Right cardiac atrium (tissue), 5 donors: ENCODE measurements around the gene DYNC2LI1. TPM values are rescaled to one million over a fixed set of nuclear protein-coding genes. Genes with fewer than 3 reads are reported as not detected.

Experiments
- ATAC-seq, 2 donors: fragments of 200-7000 bp; cut with Tn5 transposase; one replicate each; pipeline versions ENCODE4 v1.8.0 to v1.9.1; 2020; ENCODE audit warnings: moderate library complexity in 2 of 2, mild to moderate bottlenecking in 1 of 2
- DNase-seq, 3 donors: peaks; one replicate each; pipeline ENCODE4 v3.0.0-alpha.2; 2020
- H3K27ac ChIP-seq: one replicate; pipeline ENCODE4 v1.5.1; 2013; ENCODE audit warnings: mild to moderate bottlenecking, low read length, control low read depth, moderate library complexity
- H3K27me3 ChIP-seq: one replicate; pipeline ENCODE4 v1.6.1; 2013; ENCODE audit not compliant: control insufficient read depth, insufficient read depth
- H3K4me1 ChIP-seq: one replicate; pipeline ENCODE4 v1.6.1; 2013; ENCODE audit warnings: low read length; ENCODE audit not compliant: control insufficient read depth, insufficient read depth
- H3K4me3 ChIP-seq: one replicate; pipeline ENCODE4 v1.5.1; 2013; ENCODE audit warnings: low read length, control low read depth
- H3K9me3 ChIP-seq: one replicate; pipeline ENCODE4 v1.6.1; 2013; ENCODE audit warnings: low read length; ENCODE audit not compliant: control insufficient read depth
- WGBS: extraction: QIAGEN DNeasy Blood & Tissue Kit; methylation state at CpG from one replicate; pipeline ENCODE4 v1.1.7; 2013; 5-methylcytosine and 5-hydroxymethylcytosine counted together
- intact Hi-C, 4 donors: fragments of 100-400 bp; cut with DNase I; formaldehyde crosslinking; loops; one replicate each; pipeline versions ENCODE4 v1.11.0 to v1.14.0; 2022 to 2023
- polyA plus RNA-seq: library from polyadenylated mRNA; stranded (reverse); fragments of 200-250 nt; gene quantifications from one replicate; pipeline ENCODE4 v1.2.3, GENCODE V29; 2013
- total RNA-seq, 4 donors: library from RNA; stranded (reverse); fragmentation: NEBNext Ultra II Directional; extraction: Animal tissue kit (Norgen Biotek cat#: 25700); gene quantifications; one replicate each; pipeline ENCODE4 v1.2.1, GENCODE V29; 2021
- donor health status: healthy with polysubstance abuse.
- donor health status: DM: no; HTN: yes; CAD: no.
- donor health status: DM: no; HTN: no; CAD: no.
- donor health status: DM: no; HTN: yes; CAD: no; lungs with severe emphysema.
- donor health status: DM: yes; HTN: yes; CAD: no.

DYNC2LI1 gene
- total and polyA plus RNA-seq, 5 donors: 5.7 to 18.2 (median 13.3) TPM

DNA sequence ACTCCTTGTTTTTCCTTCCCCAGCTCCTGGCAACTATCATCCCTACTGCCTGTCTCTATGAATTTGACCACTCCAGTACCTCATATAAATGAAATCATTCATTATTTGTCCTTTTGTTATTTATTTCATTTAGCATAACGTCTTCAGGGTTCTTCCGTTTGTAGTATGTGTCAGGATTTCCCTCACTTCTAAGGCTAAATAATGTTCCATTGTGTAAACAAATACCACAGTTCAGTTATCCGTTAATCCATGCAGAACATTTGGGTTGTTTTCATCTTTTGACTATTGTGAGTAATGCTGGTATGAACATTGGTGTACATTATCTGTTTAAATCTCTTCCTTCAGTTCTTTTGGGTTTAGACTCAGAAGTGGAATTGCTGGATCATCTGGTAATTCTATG, 18.8 kb downstream of the DYNC2LI1 start:
- DNase-seq: no peak
- Histone ChIP-seq H3K27ac (no peak overlapping the region), H3K4me1 (no peaks in the 10 kb centered on the region), H3K4me3 (no peak overlapping the region), H3K27me3 (no peaks in the 10 kb centered on the region), H3K9me3 (no peaks in the 10 kb centered on the region)
- 86% methylated on average over 3 of the region's 3 CpGs for WGBS
- no peak for ATAC-seq
- intact Hi-C loops: no loop called here

DNA sequence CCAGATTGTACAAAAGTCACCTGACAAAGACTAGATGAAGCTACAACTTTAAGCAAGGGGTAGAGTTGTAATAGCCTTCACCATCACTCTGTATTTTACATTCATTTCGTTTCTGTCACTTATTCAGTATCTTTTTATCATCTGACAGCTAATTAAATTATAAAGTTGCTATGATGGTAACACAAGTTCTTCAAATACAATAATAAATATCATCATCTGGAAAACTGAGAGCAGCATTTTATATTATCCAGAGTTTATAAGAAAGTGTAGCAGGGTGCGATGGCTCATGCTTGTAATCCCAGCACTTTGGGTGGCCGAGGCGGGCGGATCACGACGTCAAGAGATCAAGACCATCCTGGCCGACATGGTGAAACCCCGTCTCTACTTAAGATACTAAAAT, 21.1 kb downstream of the DYNC2LI1 start:
- DNase-seq (no peak), ATAC-seq (no peak)
- no peaks in the 10 kb centered on the region for H3K9me3 ChIP-seq
- intact Hi-C loops: no loop called here
- WGBS: 94% methylated on average over 9 of the region's 9 CpGs
- no peaks in the 10 kb centered on the region for H3K4me1 ChIP-seq
- H3K27ac ChIP-seq: no peak overlapping the region
- H3K27me3 ChIP-seq: no peaks in the 10 kb centered on the region
- no peak overlapping the region for H3K4me3 ChIP-seq

DNA sequence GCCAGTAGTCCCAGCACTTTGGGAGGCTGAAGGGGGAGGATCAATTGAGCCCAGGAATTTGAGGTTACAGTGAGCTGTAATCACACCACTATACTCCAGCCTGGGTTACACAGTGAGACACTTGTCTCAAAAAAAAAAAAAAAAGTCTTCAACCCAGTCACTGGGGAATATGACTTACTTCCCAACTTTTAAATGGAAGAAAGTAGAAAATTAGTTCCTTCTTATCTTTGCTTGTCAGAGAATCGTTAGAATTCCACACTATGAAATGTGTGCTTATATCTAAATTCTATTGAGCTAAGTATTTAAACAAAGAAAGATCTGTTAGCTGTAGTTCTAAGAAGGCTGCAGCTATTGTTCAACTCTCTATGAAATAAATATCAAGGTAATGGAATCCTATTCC, 22.4 kb downstream of the DYNC2LI1 start:
- Histone ChIP-seq H3K4me3 (no peak overlapping the region), H3K9me3 (no peaks in the 10 kb centered on the region), H3K4me1 (no peaks in the 10 kb centered on the region), H3K27me3 (no peaks in the 10 kb centered on the region), H3K27ac (no peak overlapping the region)
- DNase-seq (no peak), ATAC-seq (no peak)
- WGBS: 38% methylated on average over 1 of the region's 1 CpG
- intact Hi-C loops: no loop called here

DNA sequence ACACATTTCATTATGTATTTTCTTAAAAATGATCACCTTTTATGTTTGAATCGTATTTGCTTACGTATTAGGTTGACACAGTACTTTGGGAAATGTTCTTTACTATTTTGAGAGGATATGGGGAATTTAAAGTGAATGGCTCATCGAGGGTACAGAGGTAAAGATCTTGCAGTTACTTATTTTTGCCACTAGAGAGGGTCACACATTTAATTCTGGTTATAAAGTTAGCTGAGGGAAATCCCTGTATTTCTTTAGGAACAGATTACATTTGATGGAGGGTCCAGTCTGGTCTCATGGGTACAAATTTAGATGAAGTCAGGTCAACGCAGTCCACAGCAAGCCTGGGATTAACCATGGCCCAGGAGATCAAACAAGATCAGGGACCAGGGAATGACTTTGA, 24.5 kb downstream of the DYNC2LI1 start:
- ATAC-seq: no peak
- 74% methylated on average over 4 of the region's 4 CpGs for WGBS
- DNase-seq: no peak
- H3K4me3 ChIP-seq: no peak overlapping the region
- H3K4me1 ChIP-seq: no peaks in the 10 kb centered on the region
- no peaks in the 10 kb centered on the region for H3K9me3 ChIP-seq
- intact Hi-C loops: no loop called here
- no peaks in the 10 kb centered on the region for H3K27me3 ChIP-seq
- H3K27ac ChIP-seq: no peak overlapping the region

DNA sequence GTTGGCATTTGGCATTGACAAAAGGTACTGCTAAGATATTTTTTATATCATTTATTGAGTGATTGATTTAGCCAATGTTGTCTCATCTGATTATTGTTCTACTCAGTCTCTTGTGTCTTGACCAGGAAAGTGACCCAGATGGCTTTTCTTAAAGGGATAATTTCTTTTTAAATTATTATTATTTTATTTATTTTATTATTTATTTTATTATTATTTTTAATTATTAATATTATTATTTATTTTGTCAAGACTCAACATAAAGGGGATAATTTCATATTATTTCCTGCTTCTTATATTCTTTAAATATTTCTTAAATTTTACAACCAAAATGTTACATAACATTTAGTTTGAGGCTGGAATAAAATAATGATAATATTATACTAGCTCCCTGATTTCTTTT, 27.1 kb downstream of the DYNC2LI1 start:
- intact Hi-C loops: no loop called here
- no peak for ATAC-seq
- no peaks in the 10 kb centered on the region for H3K9me3 ChIP-seq
- no peaks in the 10 kb centered on the region for H3K27me3 ChIP-seq
- no peak overlapping the region for H3K4me3 ChIP-seq
- DNase-seq: no peak
- no peaks in the 10 kb centered on the region for H3K4me1 ChIP-seq
- H3K27ac ChIP-seq: no peak overlapping the region

DNA sequence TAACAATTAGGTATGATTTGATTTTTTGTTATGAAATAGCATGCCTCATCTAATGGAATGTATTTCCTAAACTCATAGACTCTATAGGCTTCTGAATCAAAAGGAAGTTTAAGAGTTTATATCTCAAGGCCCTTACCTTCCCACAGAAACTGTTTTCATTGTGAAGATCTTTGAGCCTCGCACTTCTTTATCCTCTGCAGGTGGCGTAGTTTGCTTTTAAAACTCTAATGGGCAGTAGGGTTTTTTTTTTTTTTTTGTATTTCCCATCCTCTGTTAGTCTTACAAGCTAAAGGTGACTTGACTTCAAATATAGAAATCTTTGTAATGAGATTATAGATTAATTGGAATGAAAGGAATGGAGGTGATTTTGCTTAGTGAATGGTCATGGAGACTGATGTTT, 28.3 kb downstream of the DYNC2LI1 start:
- Histone ChIP-seq H3K9me3 (no peaks in the 10 kb centered on the region), H3K4me1 (no peaks in the 10 kb centered on the region), H3K27ac (no peak overlapping the region), H3K27me3 (no peaks in the 10 kb centered on the region), H3K4me3 (no peak overlapping the region)
- no peak for DNase-seq
- no peak for ATAC-seq
- 97% methylated on average over 2 of the region's 2 CpGs for WGBS
- intact Hi-C loops: no loop called here

DNA sequence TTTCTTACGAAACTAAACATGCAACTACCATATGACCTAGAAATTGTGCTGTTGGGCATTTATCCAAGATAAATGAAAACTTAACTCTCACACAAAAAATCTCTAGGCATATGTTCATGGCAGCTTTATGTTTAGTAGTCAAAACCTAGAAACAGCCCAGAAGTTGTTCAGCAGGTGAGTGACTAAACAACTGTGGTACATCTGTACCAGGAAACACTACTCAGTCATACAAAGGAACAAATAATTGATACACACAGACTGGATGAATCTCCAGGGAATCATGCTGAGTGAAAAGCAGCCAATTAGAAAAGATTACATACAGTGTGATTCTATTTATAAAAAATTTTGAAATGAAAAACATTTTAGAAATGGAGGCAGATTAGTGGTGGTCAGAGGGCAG, 29.3 kb downstream of the DYNC2LI1 start:
- DNase-seq: no peak

DNA sequence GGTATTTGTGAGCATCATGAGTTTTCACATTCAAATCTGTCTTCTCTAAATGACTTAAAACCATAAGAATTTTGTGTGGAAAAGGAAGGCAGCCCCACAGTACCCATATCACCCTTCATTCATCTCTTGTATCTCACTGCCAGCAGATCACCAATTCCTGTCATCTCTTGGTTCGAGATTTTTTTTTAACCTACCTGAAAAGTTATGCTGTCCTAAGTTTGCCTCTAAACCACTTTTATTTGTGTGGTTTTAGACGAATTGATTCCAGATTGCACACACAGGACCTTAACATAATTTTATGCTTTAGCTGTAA, 32.8 kb downstream of the DYNC2LI1 start:
- H3K4me1 ChIP-seq: no peaks in the 10 kb centered on the region
- 83% methylated on average over 2 of the region's 2 CpGs for WGBS
- ATAC-seq (no peak), DNase-seq (no peak)
- no peak overlapping the region for H3K27ac ChIP-seq
- H3K9me3 ChIP-seq: no peaks in the 10 kb centered on the region
- H3K27me3 ChIP-seq: no peaks in the 10 kb centered on the region
- H3K4me3 ChIP-seq: no peak overlapping the region
- intact Hi-C loops: no loop called here

More for the DNA sequence above, 29.3 kb downstream of the DYNC2LI1 start:
- no peak overlapping the region for H3K4me3 ChIP-seq
- no peak overlapping the region for H3K27ac ChIP-seq
- intact Hi-C loops: no loop called here
- ATAC-seq: no peak
- H3K9me3 ChIP-seq: no peaks in the 10 kb centered on the region
- no peaks in the 10 kb centered on the region for H3K4me1 ChIP-seq
- 86% methylated on average over 1 of the region's 1 CpG for WGBS
- no peaks in the 10 kb centered on the region for H3K27me3 ChIP-seq

DNA sequence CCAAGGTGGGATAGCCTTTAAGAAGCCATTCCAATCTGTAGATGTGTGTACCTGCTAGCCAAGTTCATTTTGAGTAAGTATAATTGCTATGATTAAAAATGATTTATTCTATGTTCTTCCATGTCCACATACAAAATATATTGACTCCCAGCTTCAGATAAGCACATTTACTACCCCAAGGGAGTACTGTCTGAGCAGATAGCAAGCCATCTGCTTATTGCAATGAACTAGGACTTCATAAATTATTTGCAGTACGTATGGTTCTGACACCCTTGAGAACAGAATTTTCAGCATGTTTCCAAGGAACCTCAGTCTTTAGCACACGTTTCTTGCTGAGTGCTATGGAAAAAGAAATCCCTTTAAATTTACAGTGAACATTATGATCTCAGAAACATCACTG, 36.6 kb downstream of the DYNC2LI1 start:
- no peaks in the 10 kb centered on the region for H3K27me3 ChIP-seq
- 55% methylated on average over 2 of the region's 2 CpGs for WGBS
- no peaks in the 10 kb centered on the region for H3K9me3 ChIP-seq
- intact Hi-C loops: no loop called here
- DNase-seq: no peak
- H3K4me3 ChIP-seq: no peak overlapping the region
- no peaks in the 10 kb centered on the region for H3K4me1 ChIP-seq
- no peak for ATAC-seq
- no peak overlapping the region for H3K27ac ChIP-seq

DNA sequence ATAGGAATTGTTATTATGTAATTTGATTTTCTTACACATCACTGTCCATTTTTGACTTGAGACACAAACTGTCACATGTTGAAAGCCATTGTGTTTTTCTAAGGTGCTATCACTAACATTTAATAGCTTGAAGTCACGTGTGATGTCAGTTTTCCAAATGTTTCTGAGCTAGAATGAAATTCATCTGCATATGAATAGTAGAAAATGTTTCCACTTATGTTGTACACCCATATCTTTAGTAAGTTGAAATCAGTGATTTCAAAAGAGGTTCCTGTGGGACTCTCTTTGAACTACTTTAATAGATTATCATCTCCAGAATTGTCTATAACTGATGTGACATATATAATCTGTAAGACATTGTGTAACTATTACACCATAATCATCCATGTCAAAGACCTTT, 37.0 kb downstream of the DYNC2LI1 start:
- Histone ChIP-seq H3K9me3 (no peaks in the 10 kb centered on the region), H3K4me3 (no peak overlapping the region), H3K27ac (no peak overlapping the region), H3K4me1 (no peaks in the 10 kb centered on the region), H3K27me3 (no peaks in the 10 kb centered on the region)
- no peak for ATAC-seq
- 70% methylated on average over 1 of the region's 1 CpG for WGBS
- no peak for DNase-seq
- intact Hi-C loops: no loop called here

DNA sequence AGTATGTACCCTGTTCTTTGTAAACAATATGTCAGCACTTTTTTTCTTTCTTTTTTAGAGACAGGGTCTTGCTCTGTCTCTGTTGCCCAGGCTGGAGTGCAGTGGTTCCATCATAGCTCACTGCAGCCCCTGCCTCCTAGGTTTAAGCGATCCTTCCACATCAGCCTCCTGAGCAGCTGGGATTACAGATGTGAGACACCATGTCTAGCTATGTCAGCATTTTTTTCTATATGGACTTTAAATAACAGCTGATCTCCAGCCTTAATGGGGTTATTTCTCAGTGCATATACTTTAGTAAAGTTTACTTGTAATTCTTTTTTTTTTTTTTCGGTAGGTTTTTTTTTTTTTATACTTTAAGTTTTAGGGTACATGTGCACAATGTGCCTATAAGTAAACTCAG, 38.2 kb downstream of the DYNC2LI1 start:
- Histone ChIP-seq H3K27me3 (no peaks in the 10 kb centered on the region), H3K4me3 (no peak overlapping the region), H3K4me1 (no peaks in the 10 kb centered on the region), H3K9me3 (no peaks in the 10 kb centered on the region), H3K27ac (no peak overlapping the region)
- WGBS: 87% methylated on average over 2 of the region's 2 CpGs
- ATAC-seq (no peak), DNase-seq (no peak)
- intact Hi-C loops: no loop called here

DNA sequence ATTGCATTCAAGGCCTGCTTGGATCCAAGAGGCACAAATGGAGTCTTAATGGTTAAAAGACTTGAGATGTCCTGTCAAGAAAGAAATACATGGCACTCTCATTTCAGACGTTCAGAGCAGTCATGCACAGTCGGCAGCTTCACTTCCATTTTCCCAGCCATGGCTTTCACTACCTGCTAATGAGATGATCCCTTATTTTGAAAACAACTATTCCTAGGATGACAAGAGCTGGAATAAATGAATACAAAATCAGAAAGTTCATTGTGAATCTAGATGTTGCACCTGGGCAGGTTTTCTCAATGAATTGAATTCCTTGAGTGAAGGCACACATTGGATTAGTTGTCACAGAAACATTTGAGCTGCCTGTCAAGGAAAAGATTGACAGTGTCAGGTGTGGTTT, 39.1 kb downstream of the DYNC2LI1 start:
- H3K27ac ChIP-seq: no peak overlapping the region
- intact Hi-C loops: no loop called here
- ATAC-seq: no peak
- no peak for DNase-seq
- H3K27me3 ChIP-seq: no peaks in the 10 kb centered on the region
- H3K9me3 ChIP-seq: no peaks in the 10 kb centered on the region
- H3K4me3 ChIP-seq: no peak overlapping the region
- no peaks in the 10 kb centered on the region for H3K4me1 ChIP-seq
- WGBS: 49% methylated on average over 2 of the region's 2 CpGs
